Stimulated activated CD4-positive, alpha-beta T cell treated with anti-CD3 and anti-CD28 coated beads, Interleukin-1b, Interleukin-23, amount 100 ng/mL, for 24 hours (primary cell): ENCODE measurements around the gene NAXD.
A peak's percentile ranks its signal among the peaks of the same experiment; 100 is the strongest.
"Not testable (repeated sequence)": the region's sequence is repeated elsewhere in the genome, so short reads cannot be mapped to it uniquely, and the experiment has no call there.

Experiments used
- DNase-seq, 4 experiments: peaks; one replicate each; pipeline ENCODE4 v3.0.0-alpha.2; 2020; ENCODE audit warnings: low read depth in 4 of 4, low spot score in 1 of 4

NAXD gene

DNA sequence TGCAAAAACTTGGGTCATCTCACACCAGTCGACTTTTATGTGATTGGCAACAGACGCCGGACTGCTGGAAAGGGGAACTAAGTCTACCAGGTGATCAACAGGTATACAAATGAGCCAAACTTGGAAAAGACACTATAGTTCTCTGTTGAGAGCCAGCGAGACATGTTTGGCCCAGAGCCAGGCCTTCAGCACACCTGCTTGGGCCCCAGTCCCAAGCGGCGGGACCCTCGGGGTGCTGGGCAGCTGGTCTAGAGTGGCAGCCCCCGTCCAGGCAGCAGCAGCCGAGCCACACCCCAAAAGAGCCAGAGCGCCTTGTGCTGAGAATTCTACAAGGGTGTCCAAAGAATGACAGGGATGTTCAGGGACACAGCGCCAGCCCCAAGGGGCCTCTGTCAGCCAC, 28.0 kb downstream of the NAXD start:
- no peak for DNase-seq

DNA sequence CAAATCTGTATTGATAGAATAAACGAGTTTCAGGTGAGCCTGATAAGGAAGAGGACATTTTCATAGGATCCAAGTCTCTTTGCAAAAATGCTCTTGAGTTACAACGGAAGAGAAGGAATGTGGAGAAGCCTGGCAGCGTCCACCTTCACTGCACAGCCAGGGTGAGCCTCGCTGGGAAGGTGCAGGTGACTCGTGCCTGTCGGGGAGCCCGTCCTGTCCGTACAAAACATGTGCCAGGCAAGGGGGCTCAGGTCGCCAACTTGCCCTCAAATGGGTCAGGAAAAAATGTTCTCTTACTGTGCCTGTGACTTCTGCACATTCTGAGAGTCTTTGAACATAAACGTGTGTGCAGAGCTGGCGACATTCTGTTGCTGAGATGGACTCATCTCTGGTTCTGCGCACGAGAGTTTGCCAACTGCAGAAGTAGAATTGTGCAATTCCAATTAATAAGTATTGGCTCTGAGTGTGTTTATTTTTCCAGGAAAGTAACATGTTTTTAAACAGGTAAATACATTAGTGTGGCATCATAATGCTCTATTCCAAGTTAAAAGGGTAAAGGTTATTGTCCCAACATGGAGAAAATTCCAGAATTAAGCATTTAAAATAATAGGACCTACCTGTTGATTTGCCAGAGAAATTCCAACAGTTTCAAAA, 28.6 kb downstream of the NAXD start:
- no peak for DNase-seq

DNA sequence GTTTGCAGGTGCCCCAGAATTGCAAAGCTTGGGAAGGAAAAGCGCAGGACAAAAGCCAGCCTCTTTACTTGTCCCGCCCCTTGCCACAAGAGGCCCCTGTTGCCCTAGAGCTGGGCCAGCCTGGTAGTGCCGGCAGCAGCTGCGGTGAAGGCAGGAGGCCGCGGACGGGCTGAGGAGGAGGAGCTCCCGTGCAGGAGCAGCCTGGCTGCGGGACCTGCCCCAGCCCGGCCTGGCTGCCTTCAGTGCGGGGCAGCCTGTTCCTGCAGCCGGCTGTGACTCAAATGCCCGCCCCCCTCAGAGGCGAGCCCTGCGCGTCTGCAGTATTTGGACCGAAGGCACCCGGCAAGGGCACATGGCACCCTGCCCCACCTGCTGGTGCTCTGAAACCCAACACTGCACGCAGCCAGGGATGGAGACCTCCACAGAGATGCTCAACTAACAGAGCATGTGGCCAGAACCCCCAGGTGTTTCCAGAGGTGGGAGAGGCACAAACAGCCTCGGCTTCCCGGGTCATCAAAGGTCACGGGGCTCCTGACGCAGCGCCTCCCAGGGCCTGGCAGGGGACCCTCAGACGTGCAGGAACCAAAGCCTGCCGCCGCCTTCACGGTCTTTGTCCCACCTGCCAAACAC, 29.7 kb downstream of the NAXD start:
- peak in 1 of 4 experiments; percentile 9 for DNase-seq

DNA sequence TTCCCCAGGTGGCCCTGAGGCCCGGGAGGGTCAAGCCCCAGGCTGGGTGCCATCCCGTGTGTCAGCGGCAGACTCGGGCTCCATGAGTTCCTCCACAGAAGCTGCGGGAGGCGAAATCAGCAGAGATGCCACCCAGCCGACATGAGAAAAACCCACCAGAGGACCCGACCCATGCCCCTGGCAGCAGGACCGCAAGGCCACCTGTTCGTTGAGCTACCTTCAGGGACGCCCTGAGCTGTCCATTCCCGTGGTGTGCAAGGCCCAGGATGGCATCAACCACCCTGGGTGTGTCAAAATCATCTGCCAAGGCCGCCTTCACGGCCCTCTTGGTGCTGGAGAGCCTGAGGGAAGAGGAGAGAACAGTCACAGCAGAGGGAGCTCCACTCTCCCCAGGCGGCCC, 30.4 kb downstream of the NAXD start:
- no peak for DNase-seq

DNA sequence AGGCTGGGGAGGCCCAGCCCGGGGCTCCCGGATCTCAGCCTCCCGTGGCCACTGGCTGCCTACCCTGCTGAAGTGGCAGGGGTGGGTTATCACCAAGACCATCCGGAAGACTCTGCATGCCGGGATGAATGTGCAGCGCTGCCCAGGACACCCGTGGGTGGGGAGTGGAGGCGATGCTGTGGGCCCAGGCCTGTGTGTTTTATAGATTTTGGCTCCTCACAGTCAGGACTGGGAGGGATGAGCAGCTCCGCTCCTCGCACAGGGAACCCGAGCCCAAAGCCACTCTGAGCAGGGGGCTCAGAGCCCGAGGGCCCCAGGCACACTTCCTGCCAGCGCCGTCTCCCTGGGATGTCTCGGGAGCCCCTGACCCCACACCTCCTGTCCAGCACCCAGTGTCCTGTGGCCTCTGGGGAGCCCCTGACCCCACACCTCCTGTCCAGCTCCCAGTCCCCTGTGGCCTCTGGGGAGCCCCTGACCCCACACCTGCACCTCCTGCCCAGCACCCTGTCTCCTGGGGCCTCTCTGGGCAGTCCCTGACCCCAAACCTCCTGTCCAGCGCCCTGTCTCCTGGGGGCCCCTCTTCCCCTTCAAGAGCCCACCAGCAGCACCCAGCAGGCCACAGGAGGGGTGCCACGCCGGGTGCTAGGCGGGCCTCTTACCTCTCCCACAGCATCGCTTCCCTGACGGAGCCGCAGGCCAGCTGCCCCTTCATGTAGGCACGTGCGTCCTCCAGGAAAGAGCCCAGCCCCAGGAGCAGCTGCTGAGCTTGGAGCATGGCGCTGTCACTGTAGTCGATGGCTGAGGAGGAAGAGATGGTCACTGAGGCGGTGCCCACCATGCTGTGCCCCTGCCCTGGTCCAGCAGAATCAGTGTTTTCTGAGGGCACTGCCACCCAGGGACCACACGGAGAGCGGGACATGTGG, 31.4 kb downstream of the NAXD start:
- no peak for DNase-seq

DNA sequence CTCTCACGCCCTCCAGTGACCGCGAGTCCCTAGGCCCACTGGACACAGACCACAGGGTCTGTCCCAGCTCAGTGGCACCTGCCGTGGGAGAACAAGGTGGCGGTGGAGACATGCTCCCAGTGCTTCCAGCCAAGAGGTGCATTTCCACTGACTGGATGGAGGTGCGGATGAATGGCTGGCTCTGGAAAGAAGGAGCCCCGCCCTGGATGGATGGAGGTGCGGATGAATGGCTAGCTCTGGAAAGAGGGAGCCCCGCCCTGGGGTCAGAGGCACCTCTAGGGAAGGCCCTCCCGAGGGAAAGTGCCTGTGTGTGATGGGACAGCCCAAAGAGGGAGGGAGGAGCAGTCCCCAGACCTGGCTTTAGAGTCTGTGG, 32.0 kb downstream of the NAXD start:
- no peak for DNase-seq

DNA sequence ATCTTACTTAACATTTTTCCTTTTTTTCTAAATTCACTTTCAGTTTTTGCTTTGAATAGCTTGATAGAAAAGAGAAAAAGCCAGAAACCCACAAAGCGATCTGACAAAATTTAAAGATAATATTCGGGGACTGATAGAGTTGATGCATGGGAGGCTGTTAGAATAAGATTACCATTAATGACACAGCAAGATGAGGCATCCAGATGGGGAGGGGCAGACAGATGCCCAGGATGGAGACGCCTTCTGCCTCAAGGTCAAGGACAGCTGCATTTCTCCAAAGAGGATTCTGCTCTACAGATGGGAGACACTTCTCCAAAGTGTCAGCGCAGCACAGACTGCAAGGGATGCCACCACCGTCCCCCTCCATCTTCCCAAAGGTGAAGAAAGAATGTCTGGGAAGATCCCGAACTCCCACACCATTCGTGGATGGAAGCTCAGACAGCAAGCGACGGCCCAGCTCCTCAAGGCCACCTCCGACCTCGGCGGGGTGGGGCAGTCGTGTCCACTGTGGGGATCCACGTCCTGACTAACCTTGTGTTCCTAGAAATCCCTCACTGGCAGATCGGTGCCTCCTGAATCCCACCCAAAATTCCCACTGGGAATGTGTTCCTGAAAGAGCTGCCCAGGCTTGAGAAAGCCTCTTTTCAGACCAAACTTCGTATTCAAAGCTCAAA, 32.9 kb downstream of the NAXD start:
- DNase-seq, result no peak

DNA sequence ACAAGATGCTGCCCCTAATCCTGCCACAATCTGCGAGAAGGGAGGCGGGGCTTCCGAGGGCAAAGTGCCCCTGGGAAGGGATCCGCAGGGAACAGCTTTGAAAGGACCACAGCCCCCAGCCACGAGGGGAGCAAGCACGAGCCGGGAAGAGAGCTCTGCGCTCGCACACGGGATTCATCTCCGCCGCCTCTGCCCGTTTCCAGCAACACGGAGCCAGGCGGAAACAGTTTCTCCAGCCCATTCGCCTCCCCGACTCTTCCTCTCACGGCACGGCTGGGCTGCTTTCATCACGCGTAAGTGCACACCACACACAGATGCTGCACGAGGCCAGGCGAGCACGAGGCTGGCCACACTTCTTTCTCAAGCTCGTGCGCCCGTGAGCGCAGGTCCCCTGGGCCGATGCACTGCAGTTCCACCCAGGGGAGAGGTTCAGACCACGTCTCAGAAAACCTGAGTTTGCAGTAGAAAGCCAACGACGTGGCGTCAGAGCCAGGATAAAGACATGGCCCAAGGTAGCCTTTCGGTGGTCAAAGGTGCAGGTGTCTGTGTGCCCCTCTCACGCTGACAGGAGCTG, 33.6 kb downstream of the NAXD start:
- DNase-seq, result no peak

DNA sequence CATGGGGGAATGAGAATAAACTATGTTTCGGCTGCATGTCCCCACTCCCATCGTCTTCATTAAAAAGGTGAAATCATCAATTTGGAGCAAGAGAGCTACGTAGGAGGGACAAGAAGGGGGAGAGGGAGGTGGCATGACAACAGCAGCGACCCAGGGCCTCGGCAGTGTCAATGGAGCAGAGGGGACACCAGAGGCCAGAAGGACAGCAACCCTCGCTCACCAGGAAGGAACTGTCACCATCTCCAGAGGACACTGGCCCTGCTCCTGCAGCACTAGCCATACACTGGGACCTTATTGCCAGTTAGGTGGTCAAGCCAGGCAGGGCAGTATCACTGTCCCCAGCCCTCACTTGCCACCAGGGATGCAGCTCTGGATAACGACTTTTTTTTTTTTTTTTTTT, 34.2 kb downstream of the NAXD start:
- DNase-seq, result no peak

DNA sequence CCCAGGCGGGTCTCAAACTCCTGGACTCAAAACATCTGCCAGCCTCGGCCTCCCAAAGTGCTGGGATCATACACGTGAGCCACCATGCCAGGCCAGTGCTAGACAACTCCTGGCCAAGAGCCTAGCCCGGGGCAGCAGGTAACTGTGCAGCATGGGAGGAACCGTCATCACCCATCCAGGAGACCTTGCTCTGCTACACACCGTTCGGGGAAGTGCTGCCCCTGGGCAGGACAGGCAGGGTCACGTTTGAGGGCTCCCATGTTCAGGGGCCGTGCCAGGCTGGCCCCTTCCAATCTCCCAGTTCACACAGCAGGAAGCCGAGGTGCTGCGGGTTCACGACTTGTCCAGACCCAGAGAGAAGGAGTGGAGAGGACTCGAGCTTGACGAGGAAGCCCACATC, 35.1 kb downstream of the NAXD start:
- no peak for DNase-seq

DNA sequence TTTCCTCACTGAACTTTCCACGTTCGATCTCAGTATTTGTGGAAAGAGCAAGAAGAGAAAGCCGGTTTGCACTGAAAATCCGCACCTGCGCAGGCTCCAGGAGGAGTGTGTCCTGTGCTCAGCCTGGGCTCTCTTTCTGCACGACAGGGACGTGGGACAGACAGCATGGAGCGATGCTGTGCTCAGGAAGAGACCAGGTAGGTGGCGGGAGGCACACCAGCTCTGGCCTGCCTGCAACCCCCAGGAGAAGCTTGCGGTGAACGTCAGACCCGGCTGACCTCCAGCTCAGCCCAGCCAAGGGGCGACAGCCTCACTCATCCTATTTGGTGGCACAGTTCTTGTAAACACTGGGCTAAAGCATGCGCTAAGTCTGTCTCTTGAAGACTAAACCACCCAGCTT, 35.9 kb downstream of the NAXD start:
- DNase-seq, result no peak

DNA sequence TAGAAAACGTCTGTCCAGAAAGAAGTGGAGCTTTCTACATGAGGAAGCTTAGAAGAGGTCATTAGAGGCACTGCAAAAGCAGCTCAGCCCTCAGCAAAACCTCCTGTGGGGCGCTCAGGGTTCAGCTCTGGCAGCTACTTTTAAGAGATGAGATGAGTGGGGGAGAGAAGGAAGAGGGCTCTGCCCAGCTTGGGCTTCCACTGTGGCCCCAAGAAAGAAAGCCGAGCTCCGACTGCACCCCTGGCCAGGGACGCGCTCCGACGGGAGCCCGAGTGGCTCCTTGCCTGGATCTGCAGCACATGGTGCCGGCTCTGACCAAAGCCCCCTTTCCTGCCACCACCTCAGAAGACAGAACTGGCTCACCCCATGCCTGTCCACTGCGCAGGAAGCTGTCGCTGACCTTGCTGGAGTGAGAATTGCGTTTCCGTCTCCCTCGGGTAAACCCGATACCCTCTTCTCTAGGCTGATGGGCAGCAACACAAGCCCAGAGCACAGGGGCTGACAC, 36.4 kb downstream of the NAXD start:
- no peak for DNase-seq

DNA sequence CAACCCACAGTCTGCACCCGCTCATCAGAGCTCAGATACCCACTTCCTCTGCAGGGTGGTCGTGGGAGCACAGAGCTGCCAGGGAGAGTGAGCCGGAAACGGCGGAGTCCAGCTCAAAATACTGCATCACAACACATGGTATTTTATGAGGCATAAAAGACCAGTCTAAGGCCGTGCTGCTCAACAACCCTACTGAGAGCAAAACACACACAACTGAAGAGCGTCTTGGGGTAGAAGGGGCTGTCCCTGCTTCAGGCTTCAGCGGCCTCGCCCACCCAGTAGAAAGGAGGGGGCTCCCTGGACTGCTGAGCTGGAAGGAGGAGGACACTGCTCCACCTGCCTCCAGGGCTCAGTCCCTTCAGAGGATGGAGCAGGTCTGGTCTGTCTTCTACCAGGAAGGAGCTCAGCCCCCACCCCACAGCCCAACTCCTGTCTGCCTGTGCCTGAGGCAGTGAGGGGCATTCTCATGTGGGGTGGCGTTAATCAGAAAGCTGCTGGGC, 36.9 kb downstream of the NAXD start:
- DNase-seq, result no peak

DNA sequence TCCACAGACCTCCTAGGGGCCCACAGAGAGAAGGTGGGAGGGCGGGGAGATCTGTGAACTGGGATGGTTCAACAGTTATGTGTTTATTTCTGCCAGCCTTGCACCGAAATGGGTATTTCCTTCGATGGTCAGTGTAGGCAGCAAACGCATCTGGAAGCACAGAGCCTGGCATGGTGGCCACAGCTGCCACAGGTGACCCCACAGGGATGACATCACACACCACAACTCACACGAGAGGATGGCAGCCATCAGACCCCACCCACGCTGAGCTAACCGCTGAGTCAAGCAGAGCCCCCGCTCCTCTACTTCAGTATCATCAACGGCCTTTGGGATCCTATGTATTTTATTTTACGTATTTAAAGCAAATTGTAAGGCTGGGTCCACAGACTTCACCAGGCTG, 37.4 kb downstream of the NAXD start:
- no peak for DNase-seq

DNA sequence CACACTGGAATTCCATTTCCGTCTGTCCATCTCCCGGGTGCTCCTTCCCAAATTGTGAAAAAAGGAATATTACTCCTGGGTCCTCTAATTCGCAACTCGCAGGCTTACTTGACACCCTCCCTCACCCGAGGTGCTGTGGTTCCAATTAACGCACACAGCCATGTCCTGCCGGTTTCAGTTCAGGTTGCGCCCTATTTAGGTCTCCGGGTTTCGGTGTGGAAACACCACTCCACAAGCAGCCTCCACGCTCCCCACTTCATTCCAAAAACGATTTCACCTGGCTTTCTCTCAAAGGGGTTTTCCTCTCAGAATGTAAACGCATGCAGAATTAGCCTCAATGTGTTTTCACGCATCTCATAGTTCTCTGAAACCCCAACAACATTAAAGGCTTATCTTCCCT, 37.9 kb downstream of the NAXD start:
- no peak for DNase-seq

DNA sequence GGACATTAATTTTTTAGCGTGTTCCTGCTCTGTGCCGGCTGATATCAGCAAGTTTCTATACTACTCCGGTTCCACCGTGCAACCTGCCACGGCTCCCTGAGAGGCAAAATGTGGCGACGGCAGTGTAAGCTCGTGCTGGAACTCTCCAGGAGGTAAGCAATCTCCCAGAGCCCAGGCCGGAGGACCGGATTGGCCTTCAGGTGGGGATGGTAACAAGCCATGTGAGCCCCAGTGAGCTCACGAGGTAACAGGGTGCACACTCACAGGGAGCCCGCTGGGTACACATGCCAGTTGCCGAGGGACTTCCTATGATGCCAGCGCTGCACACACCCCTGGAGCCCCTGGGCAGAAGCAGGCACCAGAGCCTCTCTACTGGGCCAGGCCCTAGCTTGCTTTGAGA, 38.5 kb downstream of the NAXD start:
- no peak for DNase-seq

DNA sequence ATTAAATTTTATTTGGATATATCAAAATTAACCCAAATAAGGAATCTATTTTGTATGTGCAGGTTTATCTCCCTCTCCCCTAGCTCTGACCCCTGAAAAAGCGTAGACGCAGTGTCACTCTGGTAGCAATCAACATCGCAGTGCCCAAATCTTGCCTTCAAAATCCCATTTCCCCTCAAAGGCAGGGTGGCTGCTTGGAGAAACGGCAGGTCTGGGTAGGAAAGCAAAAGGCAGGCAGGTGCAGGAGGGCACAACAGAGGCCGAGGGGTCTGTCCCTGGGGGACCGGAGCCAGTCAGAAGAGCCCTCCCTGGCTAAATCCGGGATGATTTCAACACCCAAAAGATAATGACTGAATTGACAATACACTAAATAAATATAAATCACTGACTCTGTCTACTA, 41.9 kb downstream of the NAXD start:
- no peak for DNase-seq

DNA sequence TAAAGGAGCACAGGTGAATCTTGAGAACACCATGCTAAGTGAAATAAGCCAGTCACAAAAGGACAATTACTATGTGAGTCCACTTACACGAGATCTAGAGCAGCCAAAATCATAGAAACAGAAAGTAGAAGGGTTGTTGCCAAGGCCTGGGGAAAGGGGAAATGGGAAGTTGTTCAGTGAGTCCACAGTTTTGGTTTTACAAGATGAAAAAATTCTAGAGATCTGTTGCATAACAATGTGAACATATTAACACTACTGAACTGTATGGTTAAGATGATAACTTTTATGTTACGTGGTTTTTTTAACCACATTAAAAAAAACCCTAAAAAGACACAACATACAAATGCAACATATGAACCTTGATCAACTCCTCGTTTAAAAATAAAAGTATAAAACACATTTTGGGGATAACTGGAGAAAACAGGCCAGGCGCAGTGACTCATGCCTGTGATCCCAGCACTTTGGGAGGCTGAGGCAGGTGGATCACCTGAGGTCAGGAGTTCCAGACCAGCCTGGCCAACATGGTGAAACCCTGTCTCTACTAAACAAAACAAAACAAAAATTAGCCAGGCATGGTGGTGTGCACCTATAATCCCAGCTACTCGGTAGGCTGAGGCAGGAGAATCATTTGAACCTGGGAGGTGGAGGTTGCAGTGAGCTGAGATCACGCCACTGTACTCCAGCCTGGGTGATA, 43.0 kb downstream of the NAXD start:
- DNase-seq, result not testable (repeated sequence)

DNA sequence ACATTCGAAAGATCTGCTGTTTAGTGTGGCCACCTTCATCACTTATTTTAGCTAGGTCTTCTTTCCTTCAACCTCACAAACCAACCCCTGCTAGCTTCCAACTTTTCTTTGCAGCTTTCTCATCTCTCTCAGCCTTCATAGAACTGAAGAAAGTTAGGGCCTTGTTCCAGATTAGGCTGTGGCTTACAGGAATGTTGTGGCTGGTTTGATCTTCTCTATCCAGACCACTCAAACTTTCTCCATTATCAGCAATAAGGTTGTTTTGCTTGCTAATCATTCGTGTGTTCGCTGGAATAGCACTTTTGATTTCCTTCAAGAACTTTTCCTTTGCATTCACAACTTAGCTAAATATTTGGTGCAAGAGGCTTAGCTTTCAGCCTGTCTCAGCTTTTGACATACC, 45.9 kb downstream of the NAXD start:
- DNase-seq, result no peak

DNA sequence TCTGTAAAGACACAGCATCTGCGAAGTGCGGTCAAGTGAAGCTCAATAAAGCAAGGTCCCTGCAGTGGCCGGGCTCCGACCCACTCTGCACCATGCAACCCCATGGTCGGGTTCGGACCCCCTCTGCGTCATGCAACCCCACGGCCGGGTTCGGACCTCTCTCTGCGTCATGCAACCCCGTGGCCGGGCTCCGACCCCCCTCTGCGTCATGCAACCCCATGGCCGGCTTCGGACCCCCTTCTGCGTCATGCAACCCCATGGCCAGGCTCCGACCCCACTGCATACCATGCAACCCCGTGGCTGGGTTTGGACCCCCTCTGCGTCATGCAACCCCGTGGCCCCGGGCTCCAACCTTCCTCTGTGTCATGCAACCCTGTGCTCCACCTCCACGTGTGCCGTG, 46.7 kb downstream of the NAXD start:
- no peak for DNase-seq
